UCSD-AML1 (cell line): Measurements from ENCODE around the gene NAT14.
"Not testable (repeated sequence)": the region's sequence is repeated elsewhere in the genome, so short reads cannot be mapped to it uniquely, and the experiment has no call there.

Experiments used
- DNase-seq: peaks from one replicate; lab custom pipeline; 2025; ENCODE audit not compliant: unreplicated experiment; lab: John Stamatoyannopoulos, UW

Gene NAT14

GRCh38 chr19:55530996-55531395 lies 46.0 kb downstream of the NAT14 start:
- no peak for DNase-seq

- not testable (repeated sequence) for DNase-seq
Observed at GRCh38 chr19:55534280-55534679, 49.3 kb downstream of the NAT14 start.

GRCh38 chr19:55535173-55535964 lies 50.4 kb downstream of the NAT14 start:
- no peak for DNase-seq

- DNase-seq: no peak
Observed at GRCh38 chr19:55535965-55536350, 51.0 kb downstream of the NAT14 start.

GRCh38 chr19:55536366-55536765 lies 51.4 kb downstream of the NAT14 start:
- DNase-seq: no peak
